ENCODE measurements around the gene NTSR2.

NTSR2 gene, protein sequence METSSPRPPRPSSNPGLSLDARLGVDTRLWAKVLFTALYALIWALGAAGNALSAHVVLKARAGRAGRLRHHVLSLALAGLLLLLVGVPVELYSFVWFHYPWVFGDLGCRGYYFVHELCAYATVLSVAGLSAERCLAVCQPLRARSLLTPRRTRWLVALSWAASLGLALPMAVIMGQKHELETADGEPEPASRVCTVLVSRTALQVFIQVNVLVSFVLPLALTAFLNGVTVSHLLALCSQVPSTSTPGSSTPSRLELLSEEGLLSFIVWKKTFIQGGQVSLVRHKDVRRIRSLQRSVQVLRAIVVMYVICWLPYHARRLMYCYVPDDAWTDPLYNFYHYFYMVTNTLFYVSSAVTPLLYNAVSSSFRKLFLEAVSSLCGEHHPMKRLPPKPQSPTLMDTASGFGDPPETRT

DNA sequence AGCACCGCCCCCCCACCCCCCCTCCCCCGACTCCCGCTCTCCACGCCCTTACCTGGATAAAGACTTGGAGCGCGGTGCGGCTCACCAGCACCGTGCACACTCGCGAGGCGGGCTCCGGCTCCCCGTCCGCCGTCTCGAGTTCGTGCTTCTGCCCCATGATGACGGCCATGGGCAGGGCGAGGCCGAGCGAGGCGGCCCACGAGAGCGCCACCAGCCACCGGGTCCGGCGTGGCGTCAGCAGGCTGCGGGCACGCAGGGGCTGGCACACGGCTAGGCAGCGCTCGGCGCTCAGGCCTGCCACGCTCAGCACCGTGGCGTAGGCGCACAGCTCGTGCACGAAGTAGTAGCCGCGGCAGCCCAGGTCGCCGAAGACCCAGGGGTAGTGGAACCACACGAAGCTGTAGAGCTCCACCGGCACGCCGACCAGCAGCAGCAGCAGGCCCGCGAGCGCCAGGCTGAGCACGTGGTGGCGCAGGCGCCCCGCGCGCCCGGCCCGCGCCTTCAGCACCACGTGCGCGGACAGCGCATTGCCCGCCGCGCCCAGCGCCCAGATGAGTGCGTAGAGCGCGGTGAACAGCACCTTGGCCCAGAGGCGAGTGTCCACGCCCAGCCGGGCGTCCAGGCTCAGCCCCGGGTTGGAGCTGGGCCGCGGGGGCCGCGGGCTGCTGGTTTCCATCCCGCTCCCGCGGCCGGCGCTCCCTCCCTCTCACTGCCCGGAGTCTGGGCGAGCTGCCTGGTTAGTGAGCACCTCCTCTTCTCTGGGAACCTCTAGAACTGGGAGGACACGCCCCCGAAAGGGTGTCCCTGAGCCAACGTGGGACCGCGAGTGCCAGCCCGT, at the start of gene NTSR2:
NTSR2 (minus strand) TSS at position 742 of the 838 bp plus-strand sequence; CDS start at position 676, 66 bp downstream.
- H3K4me1 Mint-ChIP-seq (ENCODE audit: low read depth) = peaks cover 4% of the 10 kb centered on the region
- DNase-seq = peak; percentile 55
- no peaks in the 10 kb centered on the region for H3K9me3 Mint-ChIP-seq
- H3K27me3 Mint-ChIP-seq = peaks cover 57% of the 10 kb centered on the region
- H3K27ac Mint-ChIP-seq = no peak within 1 kb of the TSS
- no peak within 1 kb of the TSS for H3K4me3 Mint-ChIP-seq
- H3K36me3 Mint-ChIP-seq (ENCODE audit: low read depth) = no peaks in the 10 kb centered on the region

DNA sequence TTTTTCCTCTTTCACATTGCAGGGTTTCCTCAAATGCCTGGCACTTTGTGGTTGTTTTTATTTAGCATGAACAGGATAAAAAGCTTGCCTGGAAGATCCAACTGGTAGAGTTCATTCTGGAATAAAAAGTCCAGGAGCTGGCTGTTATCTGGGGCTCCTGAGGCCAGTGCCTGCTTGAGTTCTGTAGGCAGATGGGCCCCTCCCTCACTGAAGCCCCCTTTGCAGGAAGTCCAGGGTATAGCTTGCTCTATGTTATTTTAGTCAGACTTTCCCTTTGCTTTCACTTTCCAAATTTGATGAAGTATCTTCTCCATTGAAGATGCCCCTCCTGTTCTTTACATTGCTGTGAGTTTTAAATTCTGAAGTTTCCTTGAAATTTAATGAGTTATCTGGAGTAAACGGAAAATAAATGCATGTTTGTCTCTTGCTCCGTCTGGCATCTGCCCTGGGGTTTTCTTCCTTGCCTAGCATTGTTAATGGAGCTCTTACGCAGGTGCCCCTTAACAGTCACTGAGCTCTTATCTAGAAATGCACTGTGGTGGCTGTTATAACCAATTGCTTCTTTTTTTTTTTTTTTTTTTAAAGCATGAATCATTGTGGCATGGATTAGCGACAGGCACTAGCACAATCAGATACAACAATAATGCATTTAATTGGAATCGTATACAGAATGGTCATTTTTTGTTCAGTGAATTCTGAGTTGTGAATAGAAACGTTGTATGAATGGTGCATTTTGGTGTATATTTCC, 49.4 kb upstream of the NTSR2 start:
- peaks cover 26% of the 10 kb centered on the region for H3K27me3 Mint-ChIP-seq
- DNase-seq = no peak
- H3K4me1 Mint-ChIP-seq (ENCODE audit: low read depth) = peaks cover 9% of the 10 kb centered on the region
- no peaks in the 10 kb centered on the region for H3K9me3 Mint-ChIP-seq
- H3K36me3 Mint-ChIP-seq (ENCODE audit: low read depth) = no peaks in the 10 kb centered on the region
- H3K4me3 Mint-ChIP-seq = no peak overlapping the region
- no peak overlapping the region for H3K27ac Mint-ChIP-seq

DNA sequence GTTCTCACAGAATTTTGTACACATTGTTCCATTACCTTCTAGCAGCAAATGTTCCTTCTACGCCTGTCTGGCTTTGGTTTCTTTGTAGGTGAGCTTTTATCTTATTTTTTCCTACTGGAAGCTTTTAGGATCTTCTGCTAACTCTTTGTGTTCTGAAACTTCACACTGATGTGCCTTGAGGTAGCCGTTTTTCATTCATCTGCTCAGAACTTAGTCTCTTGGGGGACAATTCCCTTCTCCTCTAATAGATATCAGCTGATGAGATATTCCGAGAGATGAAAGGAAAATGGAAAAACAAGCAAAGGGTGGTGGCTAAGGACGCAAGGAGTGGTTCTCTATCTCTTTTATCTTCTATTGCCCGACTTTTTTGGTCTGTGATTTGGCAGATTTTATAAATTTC, 48.6 kb upstream of the NTSR2 start:
- Mint-ChIP-seq H3K27ac (no peak overlapping the region), H3K27me3 (peaks cover 26% of the 10 kb centered on the region), H3K4me1 (ENCODE audit: low read depth) (peaks cover 9% of the 10 kb centered on the region), H3K4me3 (no peak overlapping the region), H3K36me3 (ENCODE audit: low read depth) (no peaks in the 10 kb centered on the region), H3K9me3 (no peaks in the 10 kb centered on the region)
- no peak for DNase-seq

DNA sequence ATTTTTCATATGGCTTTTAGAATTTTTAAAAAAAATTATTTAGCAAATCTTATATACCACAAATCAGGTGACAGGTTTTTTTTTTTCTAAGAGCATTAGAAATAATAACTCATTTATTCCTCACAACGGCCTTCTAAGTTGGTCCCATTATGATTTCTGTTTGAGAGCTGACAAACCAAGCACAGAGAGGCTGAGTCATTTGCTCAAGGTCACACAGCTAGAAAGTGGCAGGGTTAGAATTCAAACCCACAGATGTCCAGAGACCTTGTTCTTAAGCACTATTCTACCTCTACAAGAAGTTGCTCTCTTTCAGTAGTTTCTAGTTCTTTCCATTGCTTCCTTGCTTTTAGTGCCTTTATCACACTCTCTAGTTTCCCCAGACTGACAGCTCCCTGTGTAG, 47.6 kb upstream of the NTSR2 start:
- Mint-ChIP-seq H3K27ac (no peak overlapping the region), H3K27me3 (peaks cover 22% of the 10 kb centered on the region)

DNA sequence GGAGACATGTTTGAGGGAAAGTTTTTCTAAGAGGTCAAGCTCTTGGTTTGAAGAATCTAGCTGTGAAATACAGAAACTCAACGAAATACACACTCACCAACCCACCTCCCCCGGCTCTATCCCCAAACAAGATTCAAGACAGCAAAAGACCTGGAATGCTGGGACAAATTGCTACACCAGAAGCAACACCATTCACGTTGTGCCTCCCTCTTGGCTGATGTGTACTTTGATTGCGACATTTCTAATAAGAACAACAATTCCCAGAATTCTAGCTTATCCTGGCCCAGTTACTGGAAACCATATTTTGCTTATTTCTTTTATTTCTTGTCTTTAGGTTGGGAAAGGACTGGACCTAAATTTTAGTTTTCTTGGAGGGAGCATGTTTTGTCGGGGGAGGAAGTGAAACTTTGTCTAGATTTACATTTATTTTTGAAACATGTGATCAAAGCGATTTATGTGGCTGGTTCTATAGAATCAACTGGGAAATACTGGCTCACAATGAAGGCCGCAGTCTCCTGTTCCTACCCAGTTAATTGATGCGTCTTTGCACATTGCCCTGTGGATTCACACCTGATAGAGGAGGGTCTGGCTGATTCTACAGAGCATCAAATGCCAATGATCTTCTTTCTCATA, 46.8 kb upstream of the NTSR2 start:
- Mint-ChIP-seq H3K27ac (no peak overlapping the region), H3K36me3 (ENCODE audit: low read depth) (no peaks in the 10 kb centered on the region), H3K4me3 (no peak overlapping the region), H3K4me1 (ENCODE audit: low read depth) (peaks cover 9% of the 10 kb centered on the region), H3K27me3 (peaks cover 22% of the 10 kb centered on the region), H3K9me3 (no peaks in the 10 kb centered on the region)
- DNase-seq = no peak

More for the DNA sequence above, 47.6 kb upstream of the NTSR2 start:
- peaks cover 9% of the 10 kb centered on the region for H3K4me1 Mint-ChIP-seq (ENCODE audit: low read depth)
- DNase-seq = no peak
- no peaks in the 10 kb centered on the region for H3K36me3 Mint-ChIP-seq (ENCODE audit: low read depth)
- no peak overlapping the region for H3K4me3 Mint-ChIP-seq
- no peaks in the 10 kb centered on the region for H3K9me3 Mint-ChIP-seq

DNA sequence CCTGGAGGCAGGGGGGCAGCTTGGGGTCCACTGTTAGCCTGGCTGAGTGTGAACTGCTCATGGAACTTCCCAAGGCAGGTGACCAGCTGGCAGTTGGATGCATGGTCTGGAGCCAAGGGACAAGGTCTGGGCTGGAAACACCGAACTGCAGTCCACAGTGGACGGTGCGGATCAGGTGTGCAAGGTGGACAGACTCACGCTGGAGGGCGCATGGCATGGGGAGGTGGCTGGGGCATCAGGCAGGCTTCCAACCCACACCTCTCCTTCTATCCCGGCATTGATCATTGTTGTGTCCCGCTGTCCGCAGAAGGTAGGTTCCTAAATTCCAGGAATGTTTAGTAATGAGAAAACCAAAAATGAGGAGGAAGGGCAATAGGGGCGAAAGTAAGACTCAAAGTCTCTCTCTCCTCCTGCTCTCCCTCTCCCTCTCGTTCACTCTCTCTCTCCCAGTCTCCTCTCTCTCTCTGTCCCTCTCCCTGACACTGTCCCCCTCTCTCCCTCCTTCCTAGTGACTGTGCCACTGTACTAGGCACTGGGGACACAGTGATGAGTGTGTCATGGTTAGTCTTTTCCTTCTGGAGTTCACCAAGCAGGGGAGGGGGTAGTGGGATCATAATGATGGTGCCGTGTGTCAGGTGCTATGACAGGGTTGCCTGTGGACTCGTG, 46.1 kb upstream of the NTSR2 start:
- Mint-ChIP-seq H3K27ac (no peak overlapping the region), H3K9me3 (no peaks in the 10 kb centered on the region), H3K27me3 (peaks cover 22% of the 10 kb centered on the region), H3K36me3 (ENCODE audit: low read depth) (no peaks in the 10 kb centered on the region), H3K4me3 (no peak overlapping the region), H3K4me1 (ENCODE audit: low read depth) (peaks cover 9% of the 10 kb centered on the region)
- no peak for DNase-seq

DNA sequence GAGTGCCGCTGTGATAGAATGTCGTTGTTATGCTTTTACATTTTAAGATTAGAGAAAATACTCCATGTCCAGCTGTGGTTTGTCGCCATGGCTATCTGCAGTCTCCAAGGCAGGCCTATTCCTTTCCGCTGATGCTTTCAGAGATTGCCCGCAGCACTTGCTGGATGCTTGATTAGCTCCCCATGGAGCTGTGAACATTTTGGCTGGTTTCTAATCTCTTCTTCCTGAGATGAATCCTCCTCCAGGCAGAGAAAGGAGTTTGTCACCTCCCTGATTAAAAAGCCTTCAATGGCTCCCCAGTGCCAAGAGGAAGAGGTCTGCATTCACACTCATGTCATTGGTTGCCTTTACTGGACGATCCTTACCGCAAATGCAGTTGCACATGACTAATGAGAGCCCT, 43.8 kb upstream of the NTSR2 start:
- Mint-ChIP-seq H3K4me1 (ENCODE audit: low read depth) (no peaks in the 10 kb centered on the region), H3K27me3 (peaks cover 13% of the 10 kb centered on the region), H3K27ac (no peak overlapping the region), H3K36me3 (ENCODE audit: low read depth) (no peaks in the 10 kb centered on the region), H3K9me3 (no peaks in the 10 kb centered on the region), H3K4me3 (no peak overlapping the region)
- no peak for DNase-seq

DNA sequence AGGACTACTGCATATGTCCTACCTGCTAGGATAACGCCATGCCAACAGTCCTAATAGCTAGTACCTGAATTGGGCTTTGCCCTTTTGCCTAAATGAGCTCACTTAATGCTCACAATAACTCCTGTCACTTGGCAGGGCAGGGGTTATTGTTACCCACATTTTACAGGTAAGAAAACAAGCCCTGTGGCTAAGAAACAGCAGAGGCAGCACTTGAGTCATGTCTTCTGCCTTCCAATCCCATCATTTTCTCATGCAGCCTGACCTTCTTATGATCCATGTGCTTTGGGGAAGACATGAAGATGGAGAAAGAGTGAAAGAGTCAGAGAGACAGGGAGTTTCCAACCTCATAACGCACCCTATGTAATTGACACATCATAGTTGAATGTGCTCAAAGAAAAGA, 42.9 kb upstream of the NTSR2 start:
- Mint-ChIP-seq H3K4me3 (no peak overlapping the region), H3K27me3 (peaks cover 8% of the 10 kb centered on the region), H3K36me3 (ENCODE audit: low read depth) (no peaks in the 10 kb centered on the region), H3K4me1 (ENCODE audit: low read depth) (no peaks in the 10 kb centered on the region), H3K27ac (no peak overlapping the region), H3K9me3 (no peaks in the 10 kb centered on the region)
- DNase-seq = no peak

DNA sequence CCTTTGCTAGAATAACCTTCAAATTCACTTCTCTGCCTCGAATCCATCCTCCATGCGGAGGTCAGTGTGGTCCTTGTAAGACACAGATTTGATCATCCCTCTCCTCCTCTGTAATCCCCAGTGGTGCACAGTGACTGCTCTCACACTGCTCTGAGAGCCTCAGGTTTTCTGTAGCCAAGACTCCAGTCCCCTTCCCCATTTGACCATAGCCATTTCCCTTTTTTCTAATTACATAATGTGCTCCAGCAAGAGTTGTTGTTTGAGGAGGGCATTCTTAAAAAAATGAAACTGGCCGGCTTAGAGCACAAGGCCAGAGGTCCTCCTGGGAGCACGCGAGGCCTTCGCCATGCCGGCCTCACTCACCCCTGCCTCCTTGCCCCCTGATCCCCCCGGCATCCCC, 41.8 kb upstream of the NTSR2 start:
- no peak for DNase-seq
- no peaks in the 10 kb centered on the region for H3K36me3 Mint-ChIP-seq (ENCODE audit: low read depth)
- no peaks in the 10 kb centered on the region for H3K9me3 Mint-ChIP-seq
- no peaks in the 10 kb centered on the region for H3K4me1 Mint-ChIP-seq (ENCODE audit: low read depth)
- H3K27ac Mint-ChIP-seq = no peak overlapping the region
- peaks cover under 1% of the 10 kb centered on the region for H3K27me3 Mint-ChIP-seq
- H3K4me3 Mint-ChIP-seq = no peak overlapping the region

DNA sequence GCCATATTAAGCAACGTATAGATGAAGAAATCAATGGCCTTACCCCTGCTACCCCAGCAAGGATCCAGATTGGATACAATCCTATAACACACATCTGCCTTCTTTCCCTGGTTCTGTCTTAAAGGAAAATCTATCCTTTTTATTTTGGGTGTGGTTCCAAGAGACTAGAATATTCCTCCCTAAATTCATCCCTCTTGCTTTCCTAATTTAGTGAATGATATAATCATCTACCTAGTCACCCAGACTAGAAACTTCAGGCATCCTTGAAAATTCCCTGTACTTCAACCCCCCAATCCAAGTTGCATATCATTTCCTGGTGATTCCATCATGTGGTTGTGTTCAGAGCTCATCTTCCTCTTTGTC, 41.3 kb upstream of the NTSR2 start:
- Mint-ChIP-seq H3K27me3 (no peaks in the 10 kb centered on the region), H3K27ac (no peak overlapping the region), H3K36me3 (ENCODE audit: low read depth) (no peaks in the 10 kb centered on the region), H3K4me1 (ENCODE audit: low read depth) (no peaks in the 10 kb centered on the region), H3K9me3 (no peaks in the 10 kb centered on the region), H3K4me3 (no peak overlapping the region)
- no peak for DNase-seq

DNA sequence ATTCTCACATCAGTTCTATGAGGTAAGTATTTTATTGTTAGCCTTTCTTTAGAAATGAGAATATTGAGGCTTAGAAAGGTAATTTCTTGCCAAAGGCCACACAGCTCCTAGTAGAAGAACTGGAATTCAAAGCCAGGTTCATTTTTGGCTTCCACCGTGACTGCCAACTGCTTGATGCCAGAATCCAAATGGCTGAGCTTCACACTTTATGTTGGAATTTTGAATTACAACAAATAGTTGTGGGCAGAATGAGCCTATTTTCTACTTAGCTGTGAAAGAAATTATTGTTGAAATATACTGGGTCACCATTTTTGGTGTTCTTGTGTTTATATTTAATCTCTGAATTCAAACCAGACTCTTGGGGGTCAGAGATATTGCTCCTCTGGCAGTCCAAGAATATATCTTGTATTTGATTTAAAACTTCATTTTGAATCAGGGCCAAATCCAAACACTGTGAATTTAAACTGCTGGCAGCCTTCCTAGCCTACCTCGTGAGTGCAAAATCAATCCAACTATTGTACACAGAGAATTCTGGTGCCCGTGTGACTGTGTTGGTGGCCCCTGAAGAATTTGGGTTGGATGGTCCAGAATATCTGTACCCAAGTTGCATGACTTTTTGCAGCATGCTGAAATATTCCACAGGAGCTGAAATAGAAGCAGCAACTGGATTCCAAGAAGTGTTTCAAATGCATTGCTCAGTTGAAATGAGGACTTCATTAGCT, 40.8 kb upstream of the NTSR2 start:
- Mint-ChIP-seq H3K4me3 (no peak overlapping the region), H3K4me1 (ENCODE audit: low read depth) (no peaks in the 10 kb centered on the region), H3K36me3 (ENCODE audit: low read depth) (no peaks in the 10 kb centered on the region), H3K9me3 (no peaks in the 10 kb centered on the region), H3K27me3 (no peaks in the 10 kb centered on the region), H3K27ac (no peak overlapping the region)
- no peak for DNase-seq

DNA sequence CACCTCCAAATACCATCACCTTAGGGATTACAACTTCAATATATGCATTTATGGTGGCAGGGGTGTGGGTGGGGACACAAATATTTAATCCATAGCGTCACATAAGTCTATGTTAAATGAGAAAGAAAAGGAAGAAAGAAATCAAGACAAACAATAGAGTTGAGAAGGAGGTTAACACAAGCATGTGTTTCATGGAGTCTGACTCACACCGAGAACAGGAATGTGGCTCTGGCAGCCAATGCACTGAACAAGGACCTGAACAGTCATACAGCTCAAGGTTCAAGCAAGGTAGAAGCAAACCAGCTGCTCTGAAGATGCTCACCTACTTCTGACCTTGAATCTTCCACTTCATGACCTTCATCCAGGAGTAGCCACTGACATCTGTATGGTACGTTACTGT, 40.2 kb upstream of the NTSR2 start:
- DNase-seq = no peak
- H3K27ac Mint-ChIP-seq = no peak overlapping the region
- no peaks in the 10 kb centered on the region for H3K9me3 Mint-ChIP-seq
- H3K4me1 Mint-ChIP-seq (ENCODE audit: low read depth) = no peaks in the 10 kb centered on the region
- no peaks in the 10 kb centered on the region for H3K36me3 Mint-ChIP-seq (ENCODE audit: low read depth)
- no peak overlapping the region for H3K4me3 Mint-ChIP-seq
- H3K27me3 Mint-ChIP-seq = no peaks in the 10 kb centered on the region

DNA sequence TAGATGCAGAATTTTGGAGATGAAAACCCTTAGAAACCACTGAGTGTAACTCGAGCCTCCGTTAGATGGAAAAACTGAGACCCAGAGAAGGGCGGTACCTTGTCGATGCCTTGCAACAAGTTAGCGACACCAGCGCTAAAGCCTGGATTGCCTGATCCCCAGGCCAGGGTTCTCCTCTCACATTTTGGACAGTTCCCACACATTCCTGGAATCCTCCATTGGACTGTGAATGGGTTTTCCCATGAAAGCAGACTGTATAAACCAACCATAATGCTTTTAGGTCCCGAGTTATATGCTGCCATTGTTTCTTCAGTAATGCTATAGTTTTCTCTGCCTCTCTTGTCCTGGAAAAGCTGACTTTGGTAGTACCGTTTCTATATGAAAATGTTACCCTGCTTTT, 39.3 kb upstream of the NTSR2 start:
- Mint-ChIP-seq H3K27me3 (no peaks in the 10 kb centered on the region), H3K9me3 (no peaks in the 10 kb centered on the region), H3K4me1 (ENCODE audit: low read depth) (no peaks in the 10 kb centered on the region), H3K4me3 (no peak overlapping the region), H3K27ac (no peak overlapping the region), H3K36me3 (ENCODE audit: low read depth) (no peaks in the 10 kb centered on the region)
- no peak for DNase-seq
